Measurements from ENCODE around the gene CACNG4. TPM values are rescaled to one million over a fixed set of nuclear protein-coding genes. Genes with fewer than 3 reads are reported as not detected.

The CACNG4 gene
- polyA plus RNA-seq, 1 donor from 2014 or later: 32.9 TPM

DNA sequence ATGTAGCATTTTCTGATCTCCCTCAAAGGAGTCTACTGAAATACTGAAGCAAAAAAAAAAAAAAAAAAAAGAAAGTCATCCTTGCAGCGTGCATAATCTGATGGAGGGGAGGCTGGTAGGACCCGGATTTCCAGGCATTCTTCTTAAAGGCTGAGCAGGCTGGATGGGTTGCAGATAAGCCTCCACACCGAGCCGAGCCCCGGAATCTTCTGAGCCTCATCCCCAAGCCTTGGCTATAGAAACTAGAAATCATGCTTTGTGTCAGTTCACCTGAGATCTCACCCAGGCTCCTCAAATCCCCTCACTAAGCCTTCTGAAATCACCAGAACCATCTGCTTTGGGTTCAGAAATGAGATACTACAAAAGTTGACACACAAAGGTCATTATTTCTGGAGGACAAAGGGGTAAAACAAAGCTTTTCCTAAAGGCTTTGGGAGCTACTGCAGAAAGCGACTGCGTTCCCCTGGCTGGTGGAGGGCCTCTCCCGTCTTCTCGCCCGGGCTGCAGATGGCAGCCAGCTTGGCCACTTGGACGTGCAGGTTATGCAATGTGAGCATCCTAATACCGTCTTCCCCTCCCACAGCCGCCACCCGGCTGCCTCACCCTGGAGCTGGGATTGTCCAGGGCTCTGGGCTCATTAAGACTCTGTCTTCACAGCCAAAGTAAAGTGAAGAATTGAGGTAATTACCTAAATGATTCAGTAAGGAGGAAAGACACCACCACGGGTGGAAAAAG lies 4.7 kb upstream of the CACNG4 start:
- Histone ChIP-seq H2AFZ (ENCODE audit: low read depth, low read length) (no peak overlapping the region), H3K27me3 (ENCODE audit: insufficient read depth, low read depth, low read length) (no peaks in the 10 kb centered on the region), H4K20me1 (ENCODE audit: insufficient read depth) (no peaks in the 10 kb centered on the region), H3F3A (ENCODE audit: insufficient read depth, low read length, poor library complexity, severe bottlenecking) (no peaks in the 10 kb centered on the region), H3K9ac (ENCODE audit: low read length) (no peak overlapping the region), H3K4me3 (ENCODE audit: low read length) (no peak overlapping the region), H3K36me3 (ENCODE audit: insufficient read depth, low read length) (no peaks in the 10 kb centered on the region), H3K9me3 (ENCODE audit: low read length) (no peaks in the 10 kb centered on the region), H3K79me2 (replicated peaks; ENCODE audit: insufficient read depth, low read length) (no peaks in the 10 kb centered on the region), H3K27ac (ENCODE audit: low read length) (no peak overlapping the region), H3K4me2 (ENCODE audit: low read length) (no peak overlapping the region), H3K9me2 (ENCODE audit: insufficient read depth, low read length) (no peaks in the 10 kb centered on the region)
- TF ChIP-seq SMC3 (conservative IDR thresholded peaks at IDR 0.05; ENCODE audit: poor library complexity): no peak
- TF ChIP-seq REST (IDR thresholded peaks at IDR 0.05; ENCODE audit: borderline replicate concordance): no peak
- no peak for TF ChIP-seq RAD21 (conservative IDR thresholded peaks at IDR 0.05)
- TF ChIP-seq TAF1 (IDR thresholded peaks at IDR 0.05; ENCODE audit: low read depth): no peak
- TF ChIP-seq EP300 (conservative IDR thresholded peaks at IDR 0.05; ENCODE audit: poor library complexity, severe bottlenecking): no peak
- TF ChIP-seq EZH2 (IDR thresholded peaks at IDR 0.05; ENCODE audit: borderline replicate concordance, insufficient read depth, low read length, poor library complexity, severe bottlenecking): no peak
- TF ChIP-seq CTCF (IDR thresholded peaks at IDR 0.05; ENCODE audit: poor library complexity, severe bottlenecking): no peak
- no peak for TF ChIP-seq MXI1 (conservative IDR thresholded peaks at IDR 0.05; ENCODE audit: poor library complexity, severe bottlenecking)
- no peak for TF ChIP-seq POLR2AphosphoS5 (IDR thresholded peaks at IDR 0.05)

DNA sequence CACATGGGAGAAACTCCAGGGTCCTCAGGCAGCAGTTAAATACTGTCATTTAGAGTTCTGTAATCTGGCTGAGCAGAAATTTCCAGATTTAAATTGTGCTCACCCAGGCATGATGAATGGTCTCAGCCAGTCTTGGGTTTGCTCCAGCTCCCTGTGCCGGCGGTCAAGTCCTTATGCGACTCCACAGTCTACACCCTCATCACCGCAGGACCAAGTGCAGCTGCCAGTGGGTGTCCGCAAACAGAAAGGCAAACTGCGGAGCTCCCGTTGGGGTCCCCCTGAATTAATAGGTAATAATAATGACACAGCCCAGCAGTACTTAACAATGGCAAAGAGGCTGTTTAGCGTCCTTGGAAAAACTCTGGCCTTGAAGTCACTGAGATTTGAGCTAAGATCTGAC lies 3.9 kb upstream of the CACNG4 start:
- no peaks in the 10 kb centered on the region for H3K9me3 ChIP-seq (ENCODE audit: low read length)
- peaks cover under 1% of the 10 kb centered on the region for H3K79me2 ChIP-seq (replicated peaks; ENCODE audit: insufficient read depth, low read length)
- no peak for TF ChIP-seq MXI1 (conservative IDR thresholded peaks at IDR 0.05; ENCODE audit: poor library complexity, severe bottlenecking)
- no peak for TF ChIP-seq CTCF (IDR thresholded peaks at IDR 0.05; ENCODE audit: poor library complexity, severe bottlenecking)
- no peak for TF ChIP-seq EP300 (conservative IDR thresholded peaks at IDR 0.05; ENCODE audit: poor library complexity, severe bottlenecking)
- no peak for TF ChIP-seq SMC3 (conservative IDR thresholded peaks at IDR 0.05; ENCODE audit: poor library complexity)
- no peak for TF ChIP-seq RAD21 (conservative IDR thresholded peaks at IDR 0.05)
- no peak for TF ChIP-seq POLR2AphosphoS5 (IDR thresholded peaks at IDR 0.05)
- no peak for TF ChIP-seq EZH2 (IDR thresholded peaks at IDR 0.05; ENCODE audit: borderline replicate concordance, insufficient read depth, low read length, poor library complexity, severe bottlenecking)
- no peak for TF ChIP-seq TAF1 (IDR thresholded peaks at IDR 0.05; ENCODE audit: low read depth)
- no peak overlapping the region for H3K4me2 ChIP-seq (ENCODE audit: low read length)
- H3K4me3 ChIP-seq (ENCODE audit: low read length): no peak overlapping the region
- no peak overlapping the region for H2AFZ ChIP-seq (ENCODE audit: low read depth, low read length)
- no peaks in the 10 kb centered on the region for H3K9me2 ChIP-seq (ENCODE audit: insufficient read depth, low read length)
- H3K27ac ChIP-seq (ENCODE audit: low read length): no peak overlapping the region
- H3K9ac ChIP-seq (ENCODE audit: low read length): no peak overlapping the region
- H3K27me3 ChIP-seq (ENCODE audit: insufficient read depth, low read depth, low read length): no peaks in the 10 kb centered on the region
- H4K20me1 ChIP-seq (ENCODE audit: insufficient read depth): no peaks in the 10 kb centered on the region
- no peaks in the 10 kb centered on the region for H3K36me3 ChIP-seq (ENCODE audit: insufficient read depth, low read length)
- H3F3A ChIP-seq (ENCODE audit: insufficient read depth, low read length, poor library complexity, severe bottlenecking): no peaks in the 10 kb centered on the region

All from neural cell (in vitro differentiated cells).